Measurements from ENCODE around the gene DLG1.
"Not testable (repeated sequence)": the region's sequence is repeated elsewhere in the genome, so short reads cannot be mapped to it uniquely, and the experiment has no call there.

Gene DLG1

DNA sequence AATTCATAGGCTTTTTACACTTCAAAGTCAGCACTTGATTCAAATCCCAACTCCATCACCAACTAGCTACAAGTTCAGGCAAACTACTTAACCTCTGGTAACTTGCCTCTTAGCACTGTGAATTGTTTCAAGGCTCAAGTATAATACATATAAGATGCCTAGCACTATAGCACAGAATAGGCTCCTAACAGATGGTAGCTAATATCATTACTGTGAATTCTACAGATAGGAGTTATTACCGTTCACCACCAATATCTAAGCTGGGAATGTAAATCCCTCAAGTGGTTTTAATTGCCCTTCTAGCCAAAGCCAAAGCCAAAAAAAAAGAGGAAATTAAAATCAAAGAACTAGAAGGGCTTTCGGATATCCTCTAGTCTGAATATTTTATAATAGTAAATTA lies 15.4 kb downstream of the DLG1 start:
- DNase-seq = no peak

DNA sequence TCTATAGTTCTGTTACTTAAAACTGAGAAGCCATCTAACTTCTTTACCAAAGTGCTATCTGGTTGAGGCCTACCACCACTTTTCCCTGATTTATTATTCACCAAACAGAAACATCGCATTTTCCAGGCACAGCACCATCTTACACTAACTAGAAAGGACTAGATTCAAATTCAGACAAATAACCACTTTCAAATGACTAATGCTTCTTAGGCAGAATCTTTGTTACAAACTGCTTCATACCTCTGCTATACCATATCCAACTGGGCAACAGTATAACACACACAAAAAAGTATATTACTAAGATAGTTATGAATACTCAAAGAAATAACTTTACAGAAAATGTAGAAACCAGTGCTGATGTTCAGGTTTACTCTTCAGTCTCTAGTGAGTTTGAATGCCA lies 16.6 kb downstream of the DLG1 start:
- DNase-seq = no peak

GRCh38 chr3:197280156-197280555 lies 18.3 kb downstream of the DLG1 start:
- DNase-seq = no peak

DNA sequence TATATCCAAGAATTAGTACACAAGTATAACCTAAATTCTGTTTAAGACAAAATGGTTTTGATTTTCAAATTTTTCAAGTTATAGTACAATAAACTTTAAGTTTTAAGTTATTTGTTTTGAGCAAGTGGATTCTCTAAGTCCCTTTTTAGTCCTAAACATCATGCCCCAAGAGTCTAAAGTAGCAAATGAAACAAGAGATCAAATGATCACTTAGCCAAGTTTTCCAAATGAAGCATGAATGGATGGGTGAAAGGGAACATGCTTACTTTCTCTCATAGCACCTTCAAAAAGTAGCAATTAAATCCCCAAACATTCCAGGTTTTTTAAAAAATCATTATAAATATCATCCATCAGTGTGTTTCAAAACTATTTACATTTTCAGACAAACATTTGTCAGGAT lies 19.5 kb downstream of the DLG1 start:
- no peak for DNase-seq

DNA sequence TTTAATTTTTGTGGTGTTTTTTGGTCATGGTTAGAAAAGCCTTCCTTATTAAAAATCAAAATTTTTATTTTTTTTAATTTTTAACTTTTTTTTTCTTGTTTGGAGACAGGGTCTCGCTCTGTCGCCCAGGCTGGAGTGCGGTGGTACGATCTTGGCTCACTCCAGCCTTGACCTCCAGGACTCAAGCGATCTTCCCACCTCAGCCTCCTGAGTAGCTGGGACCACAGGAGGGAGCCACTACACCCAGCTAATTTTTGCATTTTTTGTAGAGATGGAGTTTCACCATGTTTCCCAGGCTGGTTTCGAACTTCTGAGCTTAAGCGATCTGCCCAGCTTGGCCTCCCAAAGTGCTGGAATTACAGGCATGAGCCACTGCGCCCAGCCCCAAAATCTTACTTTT lies 21.6 kb downstream of the DLG1 start:
- DNase-seq = not testable (repeated sequence)

- no peak for DNase-seq
Measured at GRCh38 chr3:197270558-197271317, 27.7 kb downstream of the DLG1 start.

DNA sequence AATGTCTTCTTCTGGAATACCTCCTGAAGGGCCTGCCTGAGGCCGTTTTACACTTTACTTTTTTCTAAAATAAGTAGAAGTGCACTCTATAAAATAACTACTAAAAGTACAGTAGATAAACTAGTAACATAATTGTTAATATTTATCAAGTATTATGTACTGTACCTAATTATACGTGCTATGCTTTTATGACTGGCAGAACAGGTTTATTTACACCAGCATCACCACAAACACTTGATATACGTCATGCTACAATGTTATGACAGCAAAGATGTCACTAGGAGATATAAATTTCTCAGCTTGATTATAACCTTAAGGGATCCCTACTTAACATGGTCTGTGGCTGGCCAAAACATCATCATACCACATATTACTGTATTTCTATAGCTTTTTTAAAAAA lies 29.4 kb downstream of the DLG1 start:
- no peak for DNase-seq

DNA sequence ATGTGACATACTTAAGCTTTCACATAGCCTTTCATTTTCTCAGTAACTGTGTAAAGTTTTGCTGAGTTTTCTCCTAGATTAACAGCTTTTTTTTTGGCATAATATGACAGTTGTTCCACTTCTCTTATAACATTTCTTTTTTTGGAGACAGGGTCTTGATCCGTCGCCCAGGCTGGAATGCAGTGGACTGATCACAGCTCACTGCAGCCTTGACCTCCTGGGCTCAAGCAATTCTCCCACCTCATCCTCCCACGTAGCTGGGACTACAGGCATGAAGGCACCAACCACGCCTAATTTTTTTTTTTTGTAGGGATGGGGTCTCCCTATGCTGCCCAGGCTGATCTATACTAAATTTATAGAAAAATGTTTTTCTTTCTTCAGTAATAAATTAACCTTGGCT lies 30.1 kb downstream of the DLG1 start:
- DNase-seq = no peak

DNA sequence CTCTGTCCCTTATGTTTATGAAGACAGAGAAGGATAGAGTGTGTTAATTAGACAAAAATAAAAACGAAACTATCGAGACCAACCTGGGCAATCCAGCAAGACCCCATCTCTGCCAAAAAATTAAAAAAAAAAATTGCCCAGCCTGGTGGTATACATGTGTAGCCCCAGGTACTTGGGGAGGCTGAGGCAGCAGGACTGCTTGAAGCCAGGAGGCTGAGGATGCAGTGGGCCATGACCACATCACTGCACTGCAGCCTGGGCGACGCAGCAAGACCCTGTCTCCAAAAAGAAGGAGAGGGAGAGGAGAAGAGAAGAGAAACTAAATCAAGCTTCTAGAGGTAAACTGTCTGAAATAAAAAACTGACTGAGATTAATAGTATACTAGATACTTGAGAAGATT lies 32.1 kb downstream of the DLG1 start:
- DNase-seq = no peak

GRCh38 chr3:197262709-197263108 lies 35.7 kb downstream of the DLG1 start:
- no peak for DNase-seq

DNA sequence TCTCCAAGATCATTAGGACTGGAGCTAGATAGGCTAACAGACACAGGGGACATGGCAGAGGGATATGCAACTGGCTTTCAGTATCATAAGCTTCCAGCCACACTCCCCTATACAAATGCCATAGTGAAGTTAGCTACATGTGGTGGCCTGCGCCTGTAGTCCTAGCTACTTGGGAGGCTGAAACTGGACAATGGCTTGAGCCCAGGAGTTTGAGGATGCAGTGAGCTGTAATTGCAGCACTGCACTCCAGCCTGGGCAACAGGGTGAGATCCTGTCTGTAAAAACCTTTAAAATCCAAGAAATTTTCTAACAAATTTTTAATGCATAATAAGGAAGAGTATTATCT lies 37.3 kb downstream of the DLG1 start:
- DNase-seq = no peak

DNA sequence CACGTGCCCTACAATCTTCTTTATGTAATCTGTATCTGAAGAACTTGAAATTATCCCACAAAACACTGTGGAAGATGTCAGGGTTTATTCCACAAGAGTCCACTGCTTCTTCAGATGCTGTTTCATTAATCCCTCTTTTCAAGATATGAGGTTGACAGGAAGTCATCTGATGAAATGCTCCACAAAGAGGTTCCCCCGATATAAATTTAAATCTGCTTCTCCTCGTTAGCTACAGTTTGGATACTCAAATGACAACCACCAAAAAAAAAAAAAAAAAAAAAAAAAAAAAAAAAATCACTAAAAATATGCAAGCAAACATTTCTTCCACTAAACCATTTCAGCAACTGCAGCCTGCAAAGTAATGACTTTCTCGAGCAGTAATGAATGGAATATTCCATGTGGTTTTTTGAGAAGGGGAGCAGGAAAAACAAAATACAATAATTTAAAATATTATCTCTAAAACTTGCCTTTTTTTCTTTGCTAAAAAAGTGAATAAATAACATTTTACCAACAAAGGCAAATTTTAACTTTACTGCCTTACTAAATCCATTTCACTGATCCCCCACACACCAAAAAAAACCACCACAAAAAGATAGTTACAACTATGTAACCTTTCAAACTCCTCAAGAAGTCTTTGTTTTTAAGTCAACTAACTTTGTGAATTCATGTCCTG lies 37.8 kb downstream of the DLG1 start:
- DNase-seq = no peak

DNA sequence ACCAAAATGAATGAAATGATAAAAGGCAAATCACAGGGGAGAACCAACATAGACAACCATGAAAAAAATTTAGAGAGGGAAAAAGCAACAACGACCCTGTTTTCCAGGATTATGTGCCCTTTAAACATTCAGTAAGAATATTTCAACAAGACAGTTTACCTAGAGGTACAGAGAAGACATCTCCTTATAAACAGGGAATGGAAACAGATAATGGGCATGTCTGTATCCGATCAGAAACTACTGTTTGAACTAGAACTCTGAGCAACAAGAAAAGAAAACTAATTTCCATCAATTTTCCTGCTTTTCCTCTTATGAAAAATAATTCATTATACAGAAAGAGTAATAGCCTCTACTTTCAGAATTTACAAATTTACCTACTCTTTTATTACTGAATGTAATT lies 39.3 kb downstream of the DLG1 start:
- DNase-seq = no peak

- DNase-seq = no peak
Measured at GRCh38 chr3:197258168-197258755, 40.1 kb downstream of the DLG1 start.

DNA sequence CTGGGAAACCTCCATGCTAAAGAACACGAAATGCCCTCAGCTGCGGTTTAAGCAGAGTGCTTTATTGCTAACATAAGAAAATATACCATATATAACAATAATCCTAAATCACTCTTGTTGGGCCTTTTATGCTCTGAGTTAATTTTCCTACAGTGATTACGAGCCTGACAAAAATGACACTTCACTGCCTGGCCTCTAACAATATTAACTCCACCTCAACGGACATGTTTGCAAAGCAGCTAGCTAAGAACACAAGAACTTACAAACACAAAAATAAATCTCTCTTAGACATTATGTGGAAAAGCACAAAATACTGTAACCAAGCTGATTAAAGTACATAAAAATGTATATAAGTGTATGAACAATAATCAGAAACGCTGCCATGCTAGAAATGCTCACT lies 40.7 kb downstream of the DLG1 start:
- DNase-seq = no peak

- DNase-seq = peak; percentile 38
Measured at GRCh38 chr3:197256836-197257444, 41.5 kb downstream of the DLG1 start.

DNA sequence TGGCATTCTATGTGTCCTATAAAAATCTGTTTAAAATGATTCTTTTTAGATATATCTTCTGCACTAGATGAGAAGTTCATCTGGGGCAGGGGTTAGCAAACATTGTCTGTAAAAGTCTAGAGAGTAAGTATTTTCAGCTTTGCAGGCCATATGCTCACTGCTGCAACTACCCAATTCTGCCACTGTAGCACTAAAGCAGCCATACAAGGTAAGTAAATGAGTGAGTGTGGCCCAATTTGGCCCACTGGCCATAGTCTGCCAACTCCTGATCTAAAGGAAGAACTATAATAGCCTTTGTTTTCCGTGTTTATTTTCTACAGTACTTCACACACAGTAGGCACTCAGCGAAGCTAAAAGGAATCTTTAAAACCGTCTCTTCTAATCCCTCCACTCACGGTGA lies 42.3 kb downstream of the DLG1 start:
- DNase-seq = no peak

- DNase-seq = no peak
Measured at GRCh38 chr3:197253238-197253947, 45.0 kb downstream of the DLG1 start.

- DNase-seq = no peak
Measured at GRCh38 chr3:197249542-197249941, 48.9 kb downstream of the DLG1 start.

- DNase-seq = no peak
Measured at GRCh38 chr3:197248341-197248740, 50.1 kb downstream of the DLG1 start.

- no peak for DNase-seq
Measured at GRCh38 chr3:197244751-197245150, 53.7 kb downstream of the DLG1 start.

GRCh38 chr3:197242784-197243432 lies 55.5 kb downstream of the DLG1 start:
- no peak for DNase-seq

DNA sequence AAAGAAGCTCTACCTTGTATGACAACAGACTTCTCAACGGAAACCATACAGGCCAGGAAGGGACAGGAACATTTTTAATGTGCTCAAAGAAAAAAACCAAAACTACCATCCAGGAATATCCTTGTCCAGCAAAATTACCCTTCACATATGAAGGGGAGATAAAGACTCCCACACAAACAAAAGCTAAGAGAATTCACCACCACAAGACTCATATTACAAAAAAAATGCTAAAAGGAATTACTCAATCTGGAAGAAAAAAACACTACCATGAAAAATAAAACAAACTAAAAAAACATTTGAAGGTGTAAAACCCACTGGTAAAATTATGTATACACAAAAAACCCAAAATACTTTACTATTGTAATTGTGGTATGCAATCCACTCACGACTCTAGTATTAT lies 57.2 kb downstream of the DLG1 start:
- DNase-seq = no peak

Data from kidney glomerular epithelial cell (primary cell).